ENCODE measurements around the gene UBALD1.
"Not testable (repeated sequence)": the region's sequence is repeated elsewhere in the genome, so short reads cannot be mapped to it uniquely, and the experiment has no call there.

Gene UBALD1

GRCh38 chr16:4599037-4599436 lies 15.7 kb downstream of the UBALD1 start:
- no peak for DNase-seq (ENCODE audit: low read depth)

GRCh38 chr16:4597174-4597573 lies 17.5 kb downstream of the UBALD1 start:
- no peak for DNase-seq (ENCODE audit: low read depth)

GRCh38 chr16:4594433-4595410 lies 20.0 kb downstream of the UBALD1 start:
- no peak for DNase-seq (ENCODE audit: low read depth)

- no peak for DNase-seq (ENCODE audit: low read depth)
These were observed 21.6 kb downstream of the UBALD1 start for GRCh38 chr16:4593086-4593485.

- DNase-seq (ENCODE audit: low read depth) = no peak
These were observed 22.8 kb downstream of the UBALD1 start for GRCh38 chr16:4591706-4592470.

GRCh38 chr16:4591191-4591590 lies 23.5 kb downstream of the UBALD1 start:
- DNase-seq (ENCODE audit: low read depth) = no peak

GRCh38 chr16:4588961-4589360 lies 25.7 kb downstream of the UBALD1 start:
- DNase-seq (ENCODE audit: low read depth) = no peak

GRCh38 chr16:4588386-4588785 lies 26.3 kb downstream of the UBALD1 start:
- no peak for DNase-seq (ENCODE audit: low read depth)

GRCh38 chr16:4586291-4586690 lies 28.4 kb downstream of the UBALD1 start:
- no peak for DNase-seq (ENCODE audit: low read depth)

- DNase-seq (ENCODE audit: low read depth) = no peak
These were observed 30.8 kb downstream of the UBALD1 start for GRCh38 chr16:4583906-4584305.

GRCh38 chr16:4580250-4580649 lies 34.4 kb downstream of the UBALD1 start:
- DNase-seq (ENCODE audit: low read depth) = no peak

GRCh38 chr16:4578961-4579530 lies 35.6 kb downstream of the UBALD1 start:
- no peak for DNase-seq (ENCODE audit: low read depth)

GRCh38 chr16:4576008-4576407 lies 38.7 kb downstream of the UBALD1 start:
- no peak for DNase-seq (ENCODE audit: low read depth)

- DNase-seq (ENCODE audit: low read depth) = no peak
These were observed 39.6 kb downstream of the UBALD1 start for GRCh38 chr16:4574919-4575705.

- DNase-seq (ENCODE audit: low read depth) = not testable (repeated sequence)
These were observed 40.8 kb downstream of the UBALD1 start for GRCh38 chr16:4573926-4574325.

GRCh38 chr16:4572715-4573114 lies 42.0 kb downstream of the UBALD1 start:
- no peak for DNase-seq (ENCODE audit: low read depth)

- DNase-seq (ENCODE audit: low read depth) = no peak
These were observed 43.9 kb downstream of the UBALD1 start for GRCh38 chr16:4570688-4571321.

GRCh38 chr16:4570086-4570485 lies 44.6 kb downstream of the UBALD1 start:
- no peak for DNase-seq (ENCODE audit: low read depth)

GRCh38 chr16:4566144-4566543 lies 48.5 kb downstream of the UBALD1 start:
- no peak for DNase-seq (ENCODE audit: low read depth)

- DNase-seq (ENCODE audit: low read depth) = no peak
These were observed 49.9 kb downstream of the UBALD1 start for GRCh38 chr16:4564661-4565267.

GRCh38 chr16:4561596-4561995 lies 53.1 kb downstream of the UBALD1 start:
- DNase-seq (ENCODE audit: low read depth) = no peak
